Choroid plexus epithelial cell (primary cell): Measurements from ENCODE around the gene TCF19.

Experiments
- DNase-seq: peaks from one replicate; pipeline ENCODE4 v3.0.0-alpha.2; 2010; ENCODE audit warnings: low read depth
- H3K4me3 ChIP-seq: 2 replicates; pipeline ENCODE4 v1.5.1; 2011; ENCODE audit warnings: low read depth, mild to moderate bottlenecking, control low read depth, low read length, moderate library complexity
- TF ChIP-seq, protein P1 (sequence below): conservative IDR thresholded peaks from 2 replicates; pipeline ENCODE4 v1.5.1; 2011; ENCODE audit warnings: low read depth, mild to moderate bottlenecking, control low read depth, inconsistent platforms, low read length, moderate library complexity

The TCF19 gene

DNA sequence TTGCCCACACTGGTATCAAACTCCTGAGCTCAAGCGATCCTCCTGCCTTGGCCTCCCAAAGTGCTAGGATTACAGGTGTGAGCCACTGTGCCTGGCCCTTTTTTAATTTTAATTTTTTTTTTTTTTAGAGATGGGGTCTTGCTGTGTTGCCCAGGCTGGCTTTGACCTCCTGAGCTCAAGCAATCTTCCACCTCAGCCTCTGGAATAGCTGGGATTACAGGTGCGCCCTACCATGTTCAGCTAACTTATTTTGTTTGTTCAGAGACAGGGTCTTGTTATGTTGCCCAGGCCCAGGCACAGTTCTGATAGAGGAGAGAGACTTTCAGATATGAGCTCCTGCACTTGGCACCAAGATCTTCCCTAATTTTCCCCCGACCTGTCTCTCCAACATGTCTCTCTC is 27.6 kb upstream of the TCF19 start:
- DNase-seq: no peak
- TF ChIP-seq, protein P1, sequence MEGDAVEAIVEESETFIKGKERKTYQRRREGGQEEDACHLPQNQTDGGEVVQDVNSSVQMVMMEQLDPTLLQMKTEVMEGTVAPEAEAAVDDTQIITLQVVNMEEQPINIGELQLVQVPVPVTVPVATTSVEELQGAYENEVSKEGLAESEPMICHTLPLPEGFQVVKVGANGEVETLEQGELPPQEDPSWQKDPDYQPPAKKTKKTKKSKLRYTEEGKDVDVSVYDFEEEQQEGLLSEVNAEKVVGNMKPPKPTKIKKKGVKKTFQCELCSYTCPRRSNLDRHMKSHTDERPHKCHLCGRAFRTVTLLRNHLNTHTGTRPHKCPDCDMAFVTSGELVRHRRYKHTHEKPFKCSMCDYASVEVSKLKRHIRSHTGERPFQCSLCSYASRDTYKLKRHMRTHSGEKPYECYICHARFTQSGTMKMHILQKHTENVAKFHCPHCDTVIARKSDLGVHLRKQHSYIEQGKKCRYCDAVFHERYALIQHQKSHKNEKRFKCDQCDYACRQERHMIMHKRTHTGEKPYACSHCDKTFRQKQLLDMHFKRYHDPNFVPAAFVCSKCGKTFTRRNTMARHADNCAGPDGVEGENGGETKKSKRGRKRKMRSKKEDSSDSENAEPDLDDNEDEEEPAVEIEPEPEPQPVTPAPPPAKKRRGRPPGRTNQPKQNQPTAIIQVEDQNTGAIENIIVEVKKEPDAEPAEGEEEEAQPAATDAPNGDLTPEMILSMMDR: no peak
- H3K4me3 ChIP-seq: no peak overlapping the region

DNA sequence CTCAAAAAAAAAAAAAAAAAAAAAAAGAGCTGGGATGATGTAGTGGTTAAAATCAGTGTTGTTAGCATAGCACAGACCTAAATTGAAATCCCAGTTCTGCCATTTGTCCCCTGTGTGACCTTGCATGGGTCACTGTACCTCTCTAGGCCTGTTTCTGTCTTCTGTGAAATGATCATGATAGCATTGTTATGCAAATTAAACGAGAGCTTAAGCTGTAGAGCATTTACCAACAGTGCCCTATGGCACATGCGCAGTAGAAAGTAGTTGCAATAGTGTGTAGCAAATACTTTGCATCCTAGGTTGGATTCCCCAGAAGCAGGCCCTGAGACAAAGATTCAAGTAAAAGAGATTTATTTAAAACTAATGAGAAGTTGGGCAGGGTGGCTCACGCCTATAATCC is 26.8 kb upstream of the TCF19 start:
- H3K4me3 ChIP-seq: no peak overlapping the region
- no peak for DNase-seq
- TF ChIP-seq, protein P1: no peak

DNA sequence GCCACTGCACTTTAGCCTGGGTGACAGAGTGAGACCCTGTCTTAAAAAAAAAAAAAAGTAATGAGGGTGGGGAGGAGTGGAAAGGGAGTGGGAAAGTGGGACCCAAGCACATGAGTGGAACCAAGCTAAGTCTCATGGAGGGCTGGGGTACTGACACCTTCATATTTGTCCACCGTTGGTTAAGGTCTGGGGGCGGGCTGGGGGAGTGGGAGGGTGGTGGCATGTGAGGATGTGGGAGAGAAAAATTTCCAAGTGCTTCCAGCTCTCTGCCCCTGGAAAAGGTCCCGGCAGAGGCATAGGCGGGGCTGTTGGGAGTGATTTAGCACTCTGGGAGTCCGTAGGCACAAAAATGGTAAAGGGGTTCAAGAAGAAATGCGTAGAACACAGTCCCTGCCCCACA is 25.6 kb upstream of the TCF19 start:
- H3K4me3 ChIP-seq: no peak overlapping the region
- DNase-seq: no peak
- TF ChIP-seq, protein P1: no peak

DNA sequence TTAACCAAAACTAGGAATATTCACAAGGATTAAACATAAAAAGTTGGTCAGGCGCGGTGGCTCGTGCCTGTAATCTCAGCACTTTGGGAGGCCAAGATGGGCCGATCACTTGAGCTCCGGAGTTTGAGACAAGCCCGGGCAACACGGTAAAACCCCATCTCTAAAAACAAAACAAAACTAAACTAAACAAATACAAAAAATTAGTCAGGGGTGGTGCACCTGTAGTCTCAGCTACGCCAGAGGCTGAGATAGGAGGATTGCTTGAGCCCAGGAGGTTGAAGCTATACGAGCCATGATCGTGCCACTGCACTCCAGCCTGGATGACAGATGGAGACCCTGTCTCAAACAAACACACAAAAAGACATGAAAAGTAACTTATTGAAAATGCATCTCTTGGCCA is 22.7 kb upstream of the TCF19 start:
- DNase-seq: no peak
- H3K4me3 ChIP-seq: no peak overlapping the region
- TF ChIP-seq, protein P1: no peak

DNA sequence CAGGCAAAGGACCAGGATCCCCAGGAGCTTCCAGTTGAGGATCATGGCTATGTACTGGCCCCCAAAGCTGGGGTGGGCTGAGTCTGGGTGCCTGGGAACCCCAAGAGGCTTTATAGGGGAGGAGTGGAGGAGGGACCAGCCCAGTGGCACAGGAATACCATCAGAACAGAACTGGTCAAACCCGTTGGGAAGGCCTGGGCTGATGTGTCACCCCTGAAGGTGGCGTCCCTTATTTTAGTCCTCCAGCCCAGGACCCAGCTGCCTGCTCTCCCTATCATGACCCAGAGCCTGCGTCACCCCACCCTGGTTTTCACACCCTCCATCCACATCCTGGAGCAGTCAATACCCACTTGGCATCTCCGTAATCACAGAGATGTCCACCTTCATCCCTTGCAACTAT is 19.4 kb upstream of the TCF19 start, which contains the start of gene PSORS1C2:
PSORS1C2 (minus strand) TSS at position 85 of the 400 bp plus-strand sequence; CDS start at position 45, 40 bp downstream.
- no peak within 1 kb of the TSS for H3K4me3 ChIP-seq
- no peak for DNase-seq
- TF ChIP-seq, protein P1: no peak

DNA sequence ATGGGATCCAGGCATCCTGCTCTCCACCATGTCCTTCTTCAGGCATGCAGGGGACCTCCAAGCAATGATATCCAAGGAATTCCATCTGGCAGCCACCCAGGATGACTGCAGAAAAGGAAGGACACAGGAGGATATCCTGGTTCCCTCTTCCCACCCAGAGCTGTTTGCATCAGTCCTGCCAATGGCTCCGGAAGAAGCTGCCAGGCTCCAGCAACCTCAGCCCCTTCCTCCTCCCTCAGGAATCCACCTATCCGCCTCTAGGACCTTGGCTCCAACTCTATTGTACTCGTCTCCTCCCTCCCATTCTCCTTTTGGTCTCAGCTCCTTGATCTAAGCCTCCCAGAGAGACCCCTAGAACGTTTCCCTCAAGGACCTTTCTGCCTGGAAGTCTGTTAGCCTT is 18.8 kb upstream of the TCF19 start:
- no peak for DNase-seq
- TF ChIP-seq, protein P1: no peak
- no peak overlapping the region for H3K4me3 ChIP-seq

DNA sequence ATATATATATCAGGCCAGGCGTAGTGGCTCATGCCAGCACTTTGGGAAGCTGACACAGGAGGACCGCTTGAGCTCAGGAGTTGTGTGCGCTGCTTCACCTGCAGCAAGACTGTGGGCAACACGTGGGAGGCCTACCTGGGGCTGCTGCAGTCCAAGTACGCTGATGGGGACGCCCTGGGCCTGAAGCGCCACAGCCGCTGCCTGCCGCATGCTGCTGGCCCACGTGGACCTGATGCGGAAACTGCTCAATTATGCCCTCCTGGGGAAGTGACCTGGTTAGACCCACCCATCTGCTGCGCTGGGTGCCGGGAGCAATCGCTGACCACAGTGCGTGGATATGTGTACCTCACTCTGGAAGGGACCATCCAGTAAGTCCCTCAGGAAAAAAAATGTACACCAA is 17.7 kb upstream of the TCF19 start:
- TF ChIP-seq, protein P1: no peak
- H3K4me3 ChIP-seq: no peak overlapping the region
- no peak for DNase-seq
